HG03039 (cell line): ENCODE results near the gene CHRNA9.
"Not testable (repeated sequence)": the region's sequence is repeated elsewhere in the genome, so short reads cannot be mapped to it uniquely, and the experiment has no call there.

Experiments used
- ATAC-seq: cut with Tn5 transposase; IDR thresholded peaks from one replicate; pipeline ENCODE4 v1.9.1; 2021; ENCODE audit warnings: mild to moderate bottlenecking, moderate library complexity; ENCODE audit not compliant: unreplicated experiment

The CHRNA9 gene

GRCh38 chr4:40378619-40379018 lies 43.5 kb downstream of the CHRNA9 start:
- no peak for ATAC-seq

GRCh38 chr4:40379248-40379647 lies 44.1 kb downstream of the CHRNA9 start:
- no peak for ATAC-seq

- no peak for ATAC-seq
These were observed 45.5 kb downstream of the CHRNA9 start for GRCh38 chr4:40380647-40381046.

GRCh38 chr4:40388239-40388638 lies 53.1 kb downstream of the CHRNA9 start:
- ATAC-seq: no peak

- ATAC-seq: no peak
These were observed 54.9 kb downstream of the CHRNA9 start for GRCh38 chr4:40389986-40390385.

GRCh38 chr4:40392241-40392640 lies 57.1 kb downstream of the CHRNA9 start:
- ATAC-seq: not testable (repeated sequence)

GRCh38 chr4:40394236-40394635 lies 59.1 kb downstream of the CHRNA9 start:
- no peak for ATAC-seq

- no peak for ATAC-seq
These were observed 60.2 kb downstream of the CHRNA9 start for GRCh38 chr4:40395166-40395900.

- no peak for ATAC-seq
These were observed 61.0 kb downstream of the CHRNA9 start for GRCh38 chr4:40395908-40396793.

- ATAC-seq: no peak
These were observed 64.4 kb downstream of the CHRNA9 start for GRCh38 chr4:40399578-40399977.

- ATAC-seq: no peak
These were observed 66.0 kb downstream of the CHRNA9 start for GRCh38 chr4:40401096-40401495.

GRCh38 chr4:40401631-40402030 lies 66.5 kb downstream of the CHRNA9 start:
- no peak for ATAC-seq

- no peak for ATAC-seq
These were observed 67.4 kb downstream of the CHRNA9 start for GRCh38 chr4:40402556-40402955.

- ATAC-seq: no peak
These were observed 67.9 kb downstream of the CHRNA9 start for GRCh38 chr4:40403081-40403480.
